IMR-90 (cell line): ENCODE results near the gene STK25. TPM values are rescaled to one million over a fixed set of nuclear protein-coding genes. Genes with fewer than 3 reads are reported as not detected.

Experiments used
- ATAC-seq: fragments of 200-7000 bp; cut with Tn5 transposase; 2 replicates; pipeline ENCODE4 v1.9.1; 2020; ENCODE audit warnings: low read depth, mild to moderate bottlenecking, moderate library complexity
- BruUV-seq: library from RNA; stranded (reverse); fragments of 400-500 nt; replicated peaks from 2 replicates; lab custom pipeline; 2021; lab: Mats Ljungman, UMichigan
- CTCF ChIA-PET: fragments of 300-600 bp; formaldehyde crosslinking; extraction: SDS; loops from one replicate; lab custom pipeline; 2021; ENCODE audit warnings: antibody characterized with exemption; lab: Yijun Ruan, JAX
- POLR2A ChIA-PET: fragments of 300-600 bp; sonication (Branson Sonifier 250); formaldehyde crosslinking; loops from one replicate; lab custom pipeline; 2022; ENCODE audit warnings: antibody characterized with exemption; ENCODE audit not compliant: unreplicated experiment; lab: Charles Lee
- DNase-seq: peaks from one replicate; pipeline ENCODE4 v3.0.0; 2013
- H2AFZ ChIP-seq: replicated peaks from 2 replicates; pipeline ENCODE3; 2013; ENCODE audit warnings: low read length, mild to moderate bottlenecking; ENCODE audit not compliant: poor library complexity
- H2AK5ac ChIP-seq: 2 replicates; pipeline ENCODE4 v1.6.1; 2013; ENCODE audit warnings: low read depth, low read length, inconsistent platforms
- H2AK9ac ChIP-seq: replicated peaks from 2 replicates; pipeline ENCODE3; 2013; ENCODE audit warnings: mild to moderate bottlenecking, low read depth, low read length, moderate library complexity; ENCODE audit not compliant: poor library complexity
- H2BK120ac ChIP-seq: 2 replicates; pipeline ENCODE4 v1.6.1; 2013; ENCODE audit warnings: low read depth, low read length, inconsistent platforms
- H2BK15ac ChIP-seq: 3 replicates; pipeline ENCODE4 v1.6.1; 2013; ENCODE audit warnings: low read depth, low read length, inconsistent platforms
- H2BK20ac ChIP-seq: 2 replicates; pipeline ENCODE4 v1.6.1; 2013; ENCODE audit warnings: low read depth, mild to moderate bottlenecking, inconsistent platforms, low read length, moderate library complexity
- H2BK5ac ChIP-seq: 2 replicates; pipeline ENCODE4 v1.6.1; 2013; ENCODE audit warnings: mild to moderate bottlenecking, low read depth, low read length, inconsistent platforms; ENCODE audit not compliant: poor library complexity, severe bottlenecking
- H3K14ac ChIP-seq: replicated peaks from 2 replicates; pipeline ENCODE4 v1.6.1; 2013; ENCODE audit warnings: low read depth, low read length, inconsistent platforms
- H3K18ac ChIP-seq: 2 replicates; pipeline ENCODE4 v1.6.1; 2013; ENCODE audit warnings: low read depth, low read length, control low read depth
- H3K23ac ChIP-seq: 2 replicates; pipeline ENCODE4 v1.6.1; 2013; ENCODE audit warnings: low read depth, low read length, inconsistent platforms
- H3K27ac ChIP-seq: 2 replicates; pipeline ENCODE4 v1.5.1; 2013; ENCODE audit warnings: mild to moderate bottlenecking, control low read depth, low read length; ENCODE audit not compliant: insufficient read depth
- H3K27me3 ChIP-seq: 2 replicates; pipeline ENCODE4 v1.6.1; 2013; ENCODE audit warnings: low read length; ENCODE audit not compliant: control insufficient read depth, insufficient read depth
- H3K36me3 ChIP-seq: 2 replicates; pipeline ENCODE4 v1.6.1; 2013; ENCODE audit warnings: low read length, mixed read lengths; ENCODE audit not compliant: control insufficient read depth, insufficient read depth
- H3K4ac ChIP-seq: 2 replicates; pipeline ENCODE4 v1.6.1; 2013; ENCODE audit warnings: low read depth, low read length, inconsistent platforms
- H3K4me1 ChIP-seq: 2 replicates; pipeline ENCODE4 v1.6.1; 2013; ENCODE audit warnings: low read length, mixed read lengths; ENCODE audit not compliant: control insufficient read depth, insufficient read depth
- H3K4me2 ChIP-seq: 2 replicates; pipeline ENCODE4 v1.6.1; 2013; ENCODE audit warnings: low read depth, mild to moderate bottlenecking, control low read depth, low read length, moderate library complexity
- H3K4me3 ChIP-seq: 2 replicates; pipeline ENCODE4 v1.5.1; 2013; ENCODE audit warnings: low read depth, mild to moderate bottlenecking, control low read depth, low read length, moderate library complexity; ENCODE audit not compliant: insufficient read depth
- H3K56ac ChIP-seq: 2 replicates; pipeline ENCODE4 v1.6.1; 2013; ENCODE audit warnings: low read length, inconsistent platforms; ENCODE audit not compliant: insufficient read depth; ENCODE audit errors: extremely low read depth
- H3K79me1 ChIP-seq, 2 experiments: 2 replicates each; pipeline ENCODE4 v1.6.1; 2013; ENCODE audit warnings: low read length in 2 of 2, inconsistent platforms in 1 of 2, low read depth in 1 of 2
- H3K9ac ChIP-seq: 2 replicates; pipeline ENCODE4 v1.6.1; 2013; ENCODE audit warnings: low read depth, low read length, control low read depth
- H3K9me1 ChIP-seq: 2 replicates; pipeline ENCODE4 v1.6.1; 2013; ENCODE audit warnings: low read length, inconsistent platforms; ENCODE audit not compliant: insufficient read depth
- H3K9me3 ChIP-seq: 2 replicates; pipeline ENCODE4 v1.6.1; 2013; ENCODE audit warnings: low read length; ENCODE audit not compliant: control insufficient read depth, insufficient read depth
- H4K20me1 ChIP-seq: 2 replicates; pipeline ENCODE4 v1.6.1; 2013; ENCODE audit warnings: low read length, inconsistent platforms; ENCODE audit not compliant: insufficient read depth
- H4K5ac ChIP-seq: 2 replicates; pipeline ENCODE4 v1.6.1; 2013; ENCODE audit warnings: mild to moderate bottlenecking, low read depth, low read length, control low read depth
- H4K8ac ChIP-seq, 2 experiments: 2 replicates each; pipeline ENCODE4 v1.6.1; 2013; ENCODE audit warnings: low read depth in 2 of 2, low read length in 2 of 2, control low read depth in 1 of 2, inconsistent platforms in 1 of 2
- H4K91ac ChIP-seq: 2 replicates; pipeline ENCODE4 v1.6.1; 2013; ENCODE audit warnings: low read depth, low read length, inconsistent platforms; ENCODE audit not compliant: insufficient read depth
- BHLHE40 ChIP-seq: fragments of 150-350 bp; IDR thresholded peaks from 2 replicates; pipeline ENCODE4 v1.6.1; 2016; ENCODE audit warnings: mild to moderate bottlenecking, low read depth, low read length
- CEBPB ChIP-seq: IDR thresholded peaks from 2 replicates; pipeline ENCODE4 v1.6.1; 2012; ENCODE audit warnings: low read depth, low read length, improper control_type of control experiment
- CHD1 ChIP-seq: IDR thresholded peaks from 2 replicates; pipeline ENCODE4 v1.6.1; 2012; ENCODE audit warnings: low read depth, low read length, improper control_type of control experiment
- ELK1 ChIP-seq: fragments of 150-350 bp; IDR thresholded peaks from 2 replicates; pipeline ENCODE4 v1.6.1; 2016; ENCODE audit warnings: low read depth, mild to moderate bottlenecking, low read length, moderate library complexity, borderline replicate concordance
- FOS ChIP-seq: fragments of 150-350 bp; IDR thresholded peaks from 2 replicates; pipeline ENCODE4 v1.6.1; 2016; ENCODE audit warnings: low read depth, low read length
- MAZ ChIP-seq: IDR thresholded peaks from 2 replicates; pipeline ENCODE4 v1.6.1; 2012; ENCODE audit warnings: low read depth, mild to moderate bottlenecking, low read length, improper control_type of control experiment, moderate library complexity, borderline replicate concordance
- MXI1 ChIP-seq: IDR thresholded peaks from 2 replicates; pipeline ENCODE4 v1.6.1; 2012; ENCODE audit warnings: low read depth, mild to moderate bottlenecking, low read length, moderate library complexity, borderline replicate concordance
- NFE2L2 ChIP-seq: fragments of 150-350 bp; IDR thresholded peaks from 2 replicates; pipeline ENCODE4 v1.6.1; 2016; ENCODE audit warnings: low read depth, mild to moderate bottlenecking, low read length
- POLR2A ChIP-seq: IDR thresholded peaks from 2 replicates; pipeline ENCODE4 v1.6.1; 2012; ENCODE audit warnings: mild to moderate bottlenecking, low read depth, low read length
- RAD21 ChIP-seq: IDR thresholded peaks from 2 replicates; pipeline ENCODE4 v1.6.1; 2012; ENCODE audit warnings: low read length, improper control_type of control experiment
- RCOR1 ChIP-seq: IDR thresholded peaks from 2 replicates; pipeline ENCODE4 v1.6.1; 2012; ENCODE audit warnings: mild to moderate bottlenecking, low read length, improper control_type of control experiment; ENCODE audit not compliant: insufficient replicate concordance
- RFX5 ChIP-seq: IDR thresholded peaks from 2 replicates; pipeline ENCODE4 v1.8.0; 2012; ENCODE audit warnings: low read depth, mild to moderate bottlenecking, low read length, moderate library complexity
- SMC3 ChIP-seq: fragments of 150-350 bp; IDR thresholded peaks from 2 replicates; pipeline ENCODE4 v1.6.1; 2016; ENCODE audit warnings: low read depth, mild to moderate bottlenecking, antibody characterized with exemption, low read length, moderate library complexity
- USF2 ChIP-seq: fragments of 150-350 bp; IDR thresholded peaks from 2 replicates; pipeline ENCODE4 v1.6.1; 2017; ENCODE audit warnings: mild to moderate bottlenecking, antibody characterized with exemption, low read length, low read depth
- WGBS, 2 experiments: methylation state at CpG; one replicate each; pipeline versions ENCODE4 v1.1.5 to v1.1.7; 2013; ENCODE audit warnings: missing lambda C conversion rate in 2 of 2; ENCODE audit not compliant: insufficient read length in 1 of 2; ENCODE audit errors: extremely low coverage in 2 of 2; 5-methylcytosine and 5-hydroxymethylcytosine counted together
- dilution Hi-C: fragments of 300-500 bp; cut with HindIII; formaldehyde crosslinking; loops from one replicate; pipeline ENCODE4 v1.14.3; 2018; ENCODE audit warnings: low sequenced_read_pairs; ENCODE audit not compliant: unreplicated experiment
- in situ Hi-C: fragments of 300-500 bp; cut with MboI; formaldehyde crosslinking; loops from 3 replicates; pipeline ENCODE4 v1.14.3; 2019; ENCODE audit warnings: low sequenced_read_pairs, inconsistent platforms, mixed read lengths
- intact Hi-C: fragments of 100-400 bp; cut with micrococcal nuclease; formaldehyde crosslinking; loops from 2 replicates; pipeline ENCODE4 v1.10.0; 2022
- polyA plus RNA-seq, 3 experiments: library from polyadenylated mRNA; depleted of rRNA; stranded (reverse); fragments of >200 nt; gene quantifications; 2 replicates each; pipeline ENCODE4 v1.2.3, GENCODE V29; 2012; ENCODE audit warnings: low replicate concordance in 1 of 3
- total RNA-seq: library from RNA; depleted of rRNA; stranded (reverse); fragments of >200 nt; gene quantifications from 2 replicates; pipeline ENCODE4 v1.2.3, GENCODE V29; 2012
- TF ChIP-seq, protein P1 (sequence below): conservative IDR thresholded peaks from 2 replicates; pipeline ENCODE4 v1.5.1; 2012; ENCODE audit warnings: mild to moderate bottlenecking, low read depth, low read length, improper control_type of control experiment

Gene STK25
- total and polyA plus RNA-seq, 2 of the 4 experiments (the other 2 are of a cell fraction), result 258 to 392 TPM

GRCh38 chr2:241495172-241496002 is 13.0 kb downstream of the STK25 start:
- Histone ChIP-seq H2BK120ac (no peak overlapping the region), H3K27me3 (no peaks in the 10 kb centered on the region), H2BK15ac (no peak overlapping the region), H3K36me3 (peaks cover 61% of the 10 kb centered on the region), H4K91ac (no peak overlapping the region), H3K4ac (no peak overlapping the region), H3K23ac (no peak overlapping the region), H3K9me1 (peaks cover 8% of the 10 kb centered on the region; the same call in 1 of the 2 replicates), H4K20me1 (peaks cover 18% of the 10 kb centered on the region), H2BK20ac (no peak overlapping the region), H2AFZ (no peak overlapping the region), H3K9ac (no peak overlapping the region), H3K56ac (no peak overlapping the region), H3K79me1 (peaks cover under 1 to 32% of the 10 kb centered on the region in 2 experiments; a peak in 2 of 4 replicates), H3K4me1 (0 out of 2 replicates have a peak, but pooled peaks cover under 1% of the 10 kb centered on the region), H2AK5ac (no peak overlapping the region), H3K9me3 (no peaks in the 10 kb centered on the region), H3K27ac (no peak overlapping the region), H4K8ac (no peak overlapping the region), H4K5ac (no peak overlapping the region), H2AK9ac (no peak overlapping the region), H3K18ac (no peak overlapping the region), H3K4me3 (no peak overlapping the region), H3K4me2 (no peak overlapping the region), H2BK5ac (no peak overlapping the region), H3K14ac (no peak overlapping the region)
- BruUV-seq, result no TSS peak
- ATAC-seq, result no peak
- in situ Hi-C loops, result no loop called here
- POLR2A ChIA-PET, result no interaction called here
- dilution Hi-C loops, result no loop called here
- CTCF ChIA-PET, result interaction anchor here (1.4 kb wide), 1 partner anchor 11 kb away, joined by 4 read pairs; no protein-coding TSS in a partner anchor
- WGBS, 2 experiments, result 89% methylated on average over 22 of the region's 34 CpGs; no CpG with 5 or more reads in 1 of the 2 experiments
- intact Hi-C loops, result no loop called here
- DNase-seq, result no peak
- TF ChIP-seq POLR2A (no peak), ELK1 (no peak), BHLHE40 (no peak), RFX5 (no peak), RCOR1 (no peak), MAZ (no peak), CHD1 (no peak), CEBPB (no peak), NFE2L2 (no peak), FOS (no peak), USF2 (no peak), SMC3 (no peak), MXI1 (no peak), RAD21 (no peak)
- TF ChIP-seq, protein P1, sequence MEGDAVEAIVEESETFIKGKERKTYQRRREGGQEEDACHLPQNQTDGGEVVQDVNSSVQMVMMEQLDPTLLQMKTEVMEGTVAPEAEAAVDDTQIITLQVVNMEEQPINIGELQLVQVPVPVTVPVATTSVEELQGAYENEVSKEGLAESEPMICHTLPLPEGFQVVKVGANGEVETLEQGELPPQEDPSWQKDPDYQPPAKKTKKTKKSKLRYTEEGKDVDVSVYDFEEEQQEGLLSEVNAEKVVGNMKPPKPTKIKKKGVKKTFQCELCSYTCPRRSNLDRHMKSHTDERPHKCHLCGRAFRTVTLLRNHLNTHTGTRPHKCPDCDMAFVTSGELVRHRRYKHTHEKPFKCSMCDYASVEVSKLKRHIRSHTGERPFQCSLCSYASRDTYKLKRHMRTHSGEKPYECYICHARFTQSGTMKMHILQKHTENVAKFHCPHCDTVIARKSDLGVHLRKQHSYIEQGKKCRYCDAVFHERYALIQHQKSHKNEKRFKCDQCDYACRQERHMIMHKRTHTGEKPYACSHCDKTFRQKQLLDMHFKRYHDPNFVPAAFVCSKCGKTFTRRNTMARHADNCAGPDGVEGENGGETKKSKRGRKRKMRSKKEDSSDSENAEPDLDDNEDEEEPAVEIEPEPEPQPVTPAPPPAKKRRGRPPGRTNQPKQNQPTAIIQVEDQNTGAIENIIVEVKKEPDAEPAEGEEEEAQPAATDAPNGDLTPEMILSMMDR, result no peak
